NB4 (cell line): ENCODE measurements around the gene ZCCHC14.
"Not testable (repeated sequence)": the region's sequence is repeated elsewhere in the genome, so short reads cannot be mapped to it uniquely, and the experiment has no call there.

Source experiments
- DNase-seq: peaks from one replicate; pipeline ENCODE4 v3.0.0; 2010; ENCODE audit warnings: low read depth
- H3K4me3 ChIP-seq: one replicate; pipeline ENCODE4 v1.5.1; 2011; ENCODE audit warnings: mild to moderate bottlenecking, low read depth, low read length, moderate library complexity
- CTCF ChIP-seq: IDR thresholded peaks from one replicate; pipeline ENCODE4 v1.5.1; 2012; ENCODE audit warnings: low read depth, low read length
- MYC ChIP-seq: IDR thresholded peaks from 2 replicates; pipeline ENCODE4 v1.6.1; 2011; ENCODE audit warnings: low read depth, low read length
- POLR2A ChIP-seq: IDR thresholded peaks from 2 replicates; pipeline ENCODE4 v1.6.1; 2011; ENCODE audit warnings: mild to moderate bottlenecking; ENCODE audit not compliant: insufficient read length; ENCODE audit errors: extremely low read depth
- TF ChIP-seq, protein P1 (sequence below): IDR thresholded peaks from 2 replicates; pipeline ENCODE4 v1.6.1; 2011; ENCODE audit warnings: low read depth, low read length

Gene ZCCHC14

GRCh38 chr16:87390641-87391323 is 102.0 kb downstream of the ZCCHC14 start:
- TF ChIP-seq MYC, result no peak
- no peak for TF ChIP-seq CTCF
- no peak for TF ChIP-seq POLR2A
- TF ChIP-seq, protein P1, sequence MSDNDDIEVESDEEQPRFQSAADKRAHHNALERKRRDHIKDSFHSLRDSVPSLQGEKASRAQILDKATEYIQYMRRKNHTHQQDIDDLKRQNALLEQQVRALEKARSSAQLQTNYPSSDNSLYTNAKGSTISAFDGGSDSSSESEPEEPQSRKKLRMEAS, result no peak
- H3K4me3 ChIP-seq, result peak overlapping the region; percentile 54
- DNase-seq, result no peak

- not testable (repeated sequence) for H3K4me3 ChIP-seq, DNase-seq
Observed at GRCh38 chr16:87389914-87390313, 102.9 kb downstream of the ZCCHC14 start.

GRCh38 chr16:87389245-87389644 is 103.6 kb downstream of the ZCCHC14 start:
- no peak overlapping the region for H3K4me3 ChIP-seq
- TF ChIP-seq POLR2A (no peak), MYC (no peak), CTCF (no peak)
- TF ChIP-seq, protein P1, result no peak
- DNase-seq, result peak; percentile 33

GRCh38 chr16:87388818-87389134 is 104.0 kb downstream of the ZCCHC14 start:
- no peak for DNase-seq
- H3K4me3 ChIP-seq, result peak overlapping the region; percentile 35
- TF ChIP-seq POLR2A, result no peak
- TF ChIP-seq CTCF, result no peak
- no peak for TF ChIP-seq MYC
- TF ChIP-seq, protein P1, result no peak

DNA sequence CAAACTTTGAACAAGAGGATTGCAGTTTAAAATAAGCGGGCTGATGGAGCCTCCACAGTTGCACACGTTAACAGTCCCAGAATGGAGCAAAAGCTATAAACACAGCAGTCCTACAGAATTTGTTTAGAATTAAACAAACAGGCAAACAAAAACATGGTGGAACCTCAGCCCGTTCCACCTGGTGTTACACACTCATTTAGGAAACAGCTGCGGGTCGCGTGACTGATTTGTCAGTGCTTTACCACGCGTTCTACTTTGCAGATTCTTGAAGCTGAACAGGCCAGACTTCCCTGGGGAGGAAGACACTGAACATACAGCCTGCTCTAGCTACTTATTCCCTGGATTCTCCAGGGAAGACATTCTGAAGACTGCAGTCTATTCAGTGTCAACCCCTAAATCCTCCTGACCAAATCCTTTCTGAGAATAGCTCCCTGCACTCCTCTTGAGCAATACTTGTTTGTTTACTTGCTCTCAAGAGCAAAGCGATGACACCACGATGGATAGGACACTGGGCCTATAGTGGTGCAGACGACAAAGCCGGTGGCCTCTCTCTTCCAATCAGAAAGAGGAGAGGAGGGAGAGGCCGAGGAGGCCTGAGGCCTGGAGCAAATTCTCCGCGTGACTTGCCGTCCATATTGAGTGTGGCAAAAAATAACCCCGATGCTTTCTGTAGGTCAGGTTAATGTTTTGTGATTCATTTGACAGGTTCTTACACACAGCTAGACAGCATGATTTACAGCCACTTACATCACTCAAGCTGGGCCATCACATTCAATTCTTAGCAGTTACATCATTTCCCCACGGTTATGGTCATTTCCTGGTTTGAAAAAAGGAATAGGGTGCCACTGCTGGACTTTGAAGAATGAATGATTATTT is 104.6 kb downstream of the ZCCHC14 start:
- H3K4me3 ChIP-seq, result peak overlapping the region; percentile 45
- DNase-seq, result peak; percentile 99

DNA sequence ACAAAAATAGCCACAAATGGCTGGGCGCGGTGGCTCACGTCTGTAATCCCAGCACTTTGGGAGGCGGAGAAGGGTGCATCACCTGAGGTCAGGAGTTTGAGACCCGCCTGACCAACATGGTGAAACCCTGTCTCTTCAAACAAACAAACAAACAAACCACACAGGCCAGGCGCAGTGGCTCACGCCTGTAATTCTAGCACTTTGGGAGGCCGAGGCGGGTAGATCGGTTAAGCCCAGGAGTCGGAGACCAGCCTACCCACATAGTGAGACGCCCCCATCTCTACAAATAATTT is 108.0 kb downstream of the ZCCHC14 start:
- not testable (repeated sequence) for DNase-seq
- peak overlapping the region; percentile 62 for H3K4me3 ChIP-seq

More for the DNA sequence above, 104.6 kb downstream of the ZCCHC14 start:
- TF ChIP-seq, protein P1, result peak; percentile 92
- TF ChIP-seq CTCF (no peak), MYC (peak; percentile 72), POLR2A (peak; percentile 23)
